IPS DF 6.9 (cell line): ENCODE data around the gene IL6R.

Source experiments
- DNase-seq: peaks from one replicate; pipeline ENCODE4 v3.0.0-alpha.2; 2013; ENCODE audit warnings: low read depth, low spot score
- H3K27ac ChIP-seq: one replicate; pipeline ENCODE4 v1.5.1; 2013; ENCODE audit warnings: low read length, control low read depth
- H3K27me3 ChIP-seq: 2 replicates; pipeline ENCODE4 v1.6.1; 2013; ENCODE audit warnings: mild to moderate bottlenecking, low read length; ENCODE audit not compliant: control insufficient read depth, insufficient read depth
- H3K36me3 ChIP-seq: 2 replicates; pipeline ENCODE4 v1.6.1; 2013; ENCODE audit warnings: low read length; ENCODE audit not compliant: control insufficient read depth, insufficient read depth
- H3K4me1 ChIP-seq: 2 replicates; pipeline ENCODE4 v1.6.1; 2013; ENCODE audit warnings: low read length; ENCODE audit not compliant: control insufficient read depth, insufficient read depth
- H3K4me3 ChIP-seq: 2 replicates; pipeline ENCODE4 v1.5.1; 2013; ENCODE audit warnings: mild to moderate bottlenecking, low read length
- H3K9me3 ChIP-seq: 2 replicates; pipeline ENCODE4 v1.6.1; 2013; ENCODE audit warnings: low read length, inconsistent platforms; ENCODE audit not compliant: control insufficient read depth, insufficient read depth
- WGBS: extraction: QIAGEN DNeasy Blood & Tissue Kit; methylation state at CpG from one replicate; pipeline ENCODE4 v1.1.7; 2013; ENCODE audit warnings: mixed read lengths, missing lambda C conversion rate; ENCODE audit not compliant: insufficient read length, insufficient coverage; 5-methylcytosine and 5-hydroxymethylcytosine counted together

The IL6R gene

DNA sequence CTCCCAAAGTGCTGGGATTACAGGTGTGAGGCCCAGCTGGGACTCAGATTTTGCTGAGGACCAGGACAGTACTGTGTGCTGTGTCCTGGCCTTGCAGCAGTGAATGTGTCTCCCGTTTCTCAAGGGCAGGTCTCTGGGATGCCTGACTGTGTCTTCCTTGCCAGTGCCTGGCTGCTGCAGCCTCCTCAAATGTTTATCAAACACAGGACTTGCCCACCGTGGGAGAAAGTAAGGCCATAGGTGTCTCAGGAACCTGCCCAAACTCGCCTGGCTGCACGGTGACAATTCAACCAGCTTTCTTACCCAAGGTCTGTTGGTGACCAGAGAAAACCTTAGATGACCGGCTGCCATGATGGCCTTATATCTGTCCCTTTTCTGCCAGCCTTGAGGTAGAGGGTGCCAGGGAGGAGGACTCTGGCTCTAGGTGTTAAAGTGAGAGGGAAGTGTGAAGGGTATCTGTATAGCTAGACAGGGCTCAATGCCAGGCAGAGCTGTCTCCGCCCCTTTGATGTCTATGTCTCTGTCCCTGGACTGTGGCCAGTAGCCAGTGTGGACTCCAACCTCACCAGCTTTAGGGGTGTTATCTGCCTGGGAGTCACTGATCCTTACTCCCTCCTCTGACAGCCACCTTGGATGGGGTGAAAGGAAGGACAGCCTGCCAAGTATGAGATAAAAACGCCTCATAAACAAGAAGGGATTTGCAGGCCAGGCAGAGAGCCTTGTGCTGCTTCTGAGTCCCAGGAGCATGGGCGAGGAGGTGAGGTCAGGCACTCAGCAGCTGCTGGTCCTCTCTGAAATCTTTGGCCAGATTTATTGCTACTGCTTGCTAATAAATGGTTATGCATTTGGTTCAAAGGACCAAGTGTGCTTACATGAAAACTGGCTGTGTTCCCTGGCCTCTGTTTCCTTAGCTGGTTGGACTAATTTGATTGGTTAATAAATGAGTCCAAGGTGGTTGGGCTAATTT lies 22.3 kb downstream of the IL6R start:
- WGBS: no CpG with 5 or more reads among the region's 8 CpGs
- H3K27me3 ChIP-seq: no peaks in the 10 kb centered on the region
- peaks cover 2% of the 10 kb centered on the region; the same call in 1 of the 2 replicates for H3K4me1 ChIP-seq
- no peak overlapping the region for H3K27ac ChIP-seq
- H3K4me3 ChIP-seq: no peak overlapping the region; the same call in 1 of the 2 replicates
- no peak for DNase-seq
- no peaks in the 10 kb centered on the region for H3K36me3 ChIP-seq
- H3K9me3 ChIP-seq: no peaks in the 10 kb centered on the region

DNA sequence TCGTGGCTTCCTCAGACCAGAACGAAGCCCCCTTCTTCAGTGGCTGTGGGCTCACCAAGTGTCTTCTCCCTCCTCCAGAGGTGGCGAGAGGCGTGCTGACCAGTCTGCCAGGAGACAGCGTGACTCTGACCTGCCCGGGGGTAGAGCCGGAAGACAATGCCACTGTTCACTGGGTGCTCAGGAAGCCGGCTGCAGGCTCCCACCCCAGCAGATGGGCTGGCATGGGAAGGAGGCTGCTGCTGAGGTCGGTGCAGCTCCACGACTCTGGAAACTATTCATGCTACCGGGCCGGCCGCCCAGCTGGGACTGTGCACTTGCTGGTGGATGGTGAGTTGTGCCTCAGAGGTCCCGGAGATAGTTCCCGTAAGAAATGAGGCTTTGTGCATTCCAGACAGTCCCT lies 24.0 kb downstream of the IL6R start:
- H3K27ac ChIP-seq: no peak overlapping the region
- H3K27me3 ChIP-seq: no peaks in the 10 kb centered on the region
- DNase-seq: no peak
- no peaks in the 10 kb centered on the region for H3K9me3 ChIP-seq
- H3K36me3 ChIP-seq: no peaks in the 10 kb centered on the region
- no CpG with 5 or more reads among the region's 15 CpGs for WGBS
- peaks cover 5% of the 10 kb centered on the region; the same call in 1 of the 2 replicates for H3K4me1 ChIP-seq
- H3K4me3 ChIP-seq: no peak overlapping the region

DNA sequence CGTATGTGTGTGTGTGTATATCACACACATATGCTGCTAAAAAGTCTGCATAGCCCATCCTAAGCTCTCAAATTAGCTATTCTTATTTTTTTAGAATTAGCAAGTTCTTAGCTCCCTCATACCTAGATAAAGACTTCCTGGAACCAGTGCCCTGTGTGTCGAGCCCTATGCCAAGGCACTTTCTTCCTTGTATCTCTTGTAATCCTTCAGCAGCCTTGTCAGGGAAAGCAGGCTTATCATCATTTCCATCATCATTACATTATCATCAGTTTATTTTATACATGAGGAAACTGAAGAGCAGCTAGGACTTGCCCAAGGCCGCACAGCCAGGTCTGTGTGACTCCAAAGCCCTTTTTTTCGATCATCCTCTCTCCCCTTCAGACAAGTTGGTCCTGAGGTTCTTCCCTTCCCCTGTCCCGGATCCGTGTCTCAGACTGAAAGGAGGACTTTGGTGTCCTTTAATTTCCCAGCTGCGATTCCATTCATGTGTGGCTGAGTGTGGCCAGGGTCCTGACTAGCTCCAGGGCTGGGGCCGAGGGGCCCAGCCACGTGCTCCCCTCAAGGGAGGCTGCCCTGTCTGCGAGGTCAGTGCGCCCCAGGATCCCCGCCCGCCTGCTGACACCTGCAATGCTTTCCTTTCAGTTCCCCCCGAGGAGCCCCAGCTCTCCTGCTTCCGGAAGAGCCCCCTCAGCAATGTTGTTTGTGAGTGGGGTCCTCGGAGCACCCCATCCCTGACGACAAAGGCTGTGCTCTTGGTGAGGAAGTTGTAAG lies 24.9 kb downstream of the IL6R start:
- no CpG with 5 or more reads among the region's 17 CpGs for WGBS

DNA sequence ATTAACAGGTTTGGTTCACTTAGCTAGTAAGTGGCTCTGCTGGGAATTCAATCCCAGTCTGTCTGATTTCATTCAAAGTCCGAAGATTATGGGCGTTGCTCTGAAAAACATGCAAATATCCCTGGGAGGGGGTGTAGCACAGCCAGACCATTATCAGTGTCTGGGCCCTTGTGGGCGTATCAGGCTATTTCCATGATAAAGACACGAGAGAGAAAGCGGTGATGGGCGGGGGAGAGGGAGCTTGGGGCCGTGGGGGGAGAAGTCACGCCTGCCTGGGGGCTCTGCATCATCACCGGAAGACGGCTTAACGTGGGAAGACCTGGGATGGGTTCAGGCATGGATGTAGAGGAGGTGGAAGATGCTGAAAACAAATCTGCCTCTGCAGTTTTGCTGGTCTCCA lies 25.8 kb downstream of the IL6R start:
- WGBS: no CpG with 5 or more reads among the region's 11 CpGs
- H3K36me3 ChIP-seq: no peaks in the 10 kb centered on the region
- H3K4me1 ChIP-seq: peaks cover 5% of the 10 kb centered on the region; the same call in 1 of the 2 replicates
- no peak overlapping the region for H3K27ac ChIP-seq
- no peaks in the 10 kb centered on the region for H3K27me3 ChIP-seq
- no peak overlapping the region for H3K4me3 ChIP-seq
- DNase-seq: no peak
- H3K9me3 ChIP-seq: no peaks in the 10 kb centered on the region

More for the DNA sequence above, 24.9 kb downstream of the IL6R start:
- Histone ChIP-seq H3K36me3 (no peaks in the 10 kb centered on the region), H3K9me3 (no peaks in the 10 kb centered on the region), H3K27me3 (no peaks in the 10 kb centered on the region), H3K27ac (no peak overlapping the region), H3K4me1 (peaks cover 5% of the 10 kb centered on the region; the same call in 1 of the 2 replicates), H3K4me3 (no peak overlapping the region)
- DNase-seq: no peak

DNA sequence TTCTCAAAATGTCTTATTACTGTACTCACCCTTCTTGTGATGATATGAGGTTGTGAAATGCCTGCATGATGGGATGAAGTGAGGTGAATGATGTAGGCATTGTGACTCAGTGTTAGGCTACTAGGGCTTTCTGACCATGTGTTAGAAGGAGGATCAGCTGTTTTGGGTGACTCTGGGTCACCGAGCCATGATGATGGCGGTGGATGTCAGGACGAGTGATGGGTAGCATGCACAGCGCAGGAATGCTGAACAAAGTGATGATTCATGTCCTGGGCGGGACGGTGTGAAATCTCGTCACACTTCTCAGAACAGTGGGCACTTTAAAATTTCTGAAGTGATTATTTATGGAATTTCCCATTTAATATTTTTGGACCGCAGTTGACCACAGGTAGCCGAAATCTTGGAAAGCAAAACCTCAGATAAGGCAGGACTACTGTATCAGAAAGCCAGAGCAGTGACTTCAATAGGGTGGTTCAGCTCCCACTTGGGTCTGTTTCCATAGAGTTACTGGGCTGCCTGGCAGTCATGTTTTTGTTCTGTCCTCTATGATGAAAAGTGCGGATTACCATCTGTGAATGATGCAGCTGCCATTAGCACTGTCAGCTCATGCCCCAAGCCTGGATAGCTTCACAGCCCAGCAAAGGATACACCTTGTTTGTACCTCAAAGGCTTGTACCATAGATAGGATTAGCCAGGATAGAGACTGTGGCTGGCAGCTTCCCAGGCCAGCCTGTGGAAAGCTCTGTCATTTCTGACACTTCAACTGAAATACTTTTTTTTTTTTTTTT lies 26.6 kb downstream of the IL6R start:
- no CpG with 5 or more reads among the region's 10 CpGs for WGBS
- no peak for DNase-seq
- Histone ChIP-seq H3K27ac (no peak overlapping the region), H3K4me1 (peaks cover 5% of the 10 kb centered on the region; the same call in 1 of the 2 replicates), H3K9me3 (no peaks in the 10 kb centered on the region), H3K27me3 (no peaks in the 10 kb centered on the region), H3K36me3 (no peaks in the 10 kb centered on the region), H3K4me3 (no peak overlapping the region)

DNA sequence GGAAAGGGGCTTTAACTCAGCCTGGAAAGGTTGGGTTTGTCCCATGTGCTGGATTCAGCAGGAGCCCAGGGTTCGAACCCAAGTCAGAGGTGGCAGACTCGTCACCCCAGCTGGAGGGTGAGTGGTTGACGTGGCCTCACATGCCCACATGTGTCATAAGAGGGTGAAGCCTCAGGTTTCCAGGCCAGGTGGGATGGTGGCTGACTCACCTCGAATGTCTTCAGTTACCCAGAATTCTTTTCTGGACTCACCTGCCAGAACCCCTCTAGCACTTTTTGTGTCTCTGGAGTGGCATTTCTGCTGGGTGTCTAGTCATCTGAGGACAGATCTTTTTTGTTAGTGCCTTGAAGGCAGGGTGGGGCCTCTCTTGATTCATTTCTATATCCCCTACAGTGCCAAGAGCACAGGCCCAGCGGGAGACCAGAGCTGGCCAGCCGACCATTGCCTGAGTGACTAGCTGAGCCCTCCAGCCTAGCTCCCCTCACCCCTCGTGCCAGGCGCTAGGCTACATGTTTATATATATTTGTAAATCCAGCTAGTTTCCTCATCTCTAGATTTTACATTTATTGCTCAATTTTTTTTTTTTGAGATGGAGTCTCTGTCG lies 28.1 kb downstream of the IL6R start:
- WGBS: no CpG with 5 or more reads among the region's 9 CpGs
- no peaks in the 10 kb centered on the region for H3K36me3 ChIP-seq
- no peak overlapping the region for H3K4me3 ChIP-seq
- DNase-seq: no peak
- H3K4me1 ChIP-seq: peaks cover 5% of the 10 kb centered on the region; the same call in 1 of the 2 replicates
- H3K27ac ChIP-seq: no peak overlapping the region
- H3K9me3 ChIP-seq: no peaks in the 10 kb centered on the region
- H3K27me3 ChIP-seq: no peaks in the 10 kb centered on the region

DNA sequence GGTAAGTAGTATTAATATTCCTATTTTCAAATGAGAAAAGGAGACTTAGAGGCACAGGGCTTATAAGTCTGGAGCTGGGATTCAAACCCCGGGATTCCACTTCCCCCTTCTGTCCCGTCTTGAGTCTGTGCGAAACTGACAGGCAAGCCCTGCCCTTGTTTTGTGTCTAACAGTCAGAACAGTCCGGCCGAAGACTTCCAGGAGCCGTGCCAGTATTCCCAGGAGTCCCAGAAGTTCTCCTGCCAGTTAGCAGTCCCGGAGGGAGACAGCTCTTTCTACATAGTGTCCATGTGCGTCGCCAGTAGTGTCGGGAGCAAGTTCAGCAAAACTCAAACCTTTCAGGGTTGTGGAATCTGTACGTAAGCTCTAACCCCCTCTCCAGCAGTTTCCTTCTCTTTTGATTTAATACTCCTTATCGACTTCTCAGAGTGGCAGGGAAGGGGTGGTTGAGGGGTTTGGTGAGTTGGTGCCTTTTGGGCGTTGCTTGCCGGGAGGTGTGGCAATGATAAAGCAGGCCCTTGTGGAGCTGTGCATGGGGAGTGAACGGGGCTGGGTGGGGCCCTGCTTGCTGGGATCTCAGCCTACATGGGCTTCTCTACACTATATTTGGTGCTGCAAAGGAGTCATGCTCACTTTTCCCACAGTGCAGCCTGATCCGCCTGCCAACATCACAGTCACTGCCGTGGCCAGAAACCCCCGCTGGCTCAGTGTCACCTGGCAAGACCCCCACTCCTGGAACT lies 29.4 kb downstream of the IL6R start:
- Histone ChIP-seq H3K36me3 (no peaks in the 10 kb centered on the region), H3K27me3 (no peaks in the 10 kb centered on the region), H3K9me3 (no peaks in the 10 kb centered on the region), H3K4me1 (peaks cover 5% of the 10 kb centered on the region; the same call in 1 of the 2 replicates), H3K4me3 (no peak overlapping the region), H3K27ac (no peak overlapping the region)
- no peak for DNase-seq
- WGBS: no CpG with 5 or more reads among the region's 18 CpGs

DNA sequence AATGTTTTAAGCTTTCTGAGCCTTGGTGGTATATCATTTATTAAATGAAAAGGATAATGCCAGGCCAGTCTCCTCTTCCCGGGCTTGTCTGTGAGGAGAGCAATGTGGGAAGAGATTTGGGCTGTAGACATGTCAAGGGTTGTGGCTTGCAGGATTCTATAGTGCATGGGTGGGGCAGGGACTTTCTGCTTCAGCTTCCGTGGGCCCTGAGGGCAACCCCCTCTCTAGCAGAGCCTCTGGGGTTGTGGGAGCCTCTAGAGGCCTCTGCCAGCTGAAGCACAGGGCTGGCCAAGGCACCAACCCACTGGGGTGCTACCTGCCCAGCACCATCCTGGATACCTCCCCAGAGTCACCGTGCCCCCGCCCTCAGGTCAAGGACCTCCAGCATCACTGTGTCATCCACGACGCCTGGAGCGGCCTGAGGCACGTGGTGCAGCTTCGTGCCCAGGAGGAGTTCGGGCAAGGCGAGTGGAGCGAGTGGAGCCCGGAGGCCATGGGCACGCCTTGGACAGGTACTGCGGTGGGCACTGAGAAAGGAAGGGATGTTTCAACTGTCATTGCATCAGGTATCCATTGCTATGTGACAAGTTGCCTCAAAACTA lies 30.6 kb downstream of the IL6R start:
- Histone ChIP-seq H3K27ac (no peak overlapping the region), H3K36me3 (no peaks in the 10 kb centered on the region), H3K9me3 (no peaks in the 10 kb centered on the region), H3K27me3 (no peaks in the 10 kb centered on the region), H3K4me3 (no peak overlapping the region), H3K4me1 (peaks cover 3% of the 10 kb centered on the region; the same call in 1 of the 2 replicates)
- no CpG with 5 or more reads among the region's 15 CpGs for WGBS
- DNase-seq: no peak

DNA sequence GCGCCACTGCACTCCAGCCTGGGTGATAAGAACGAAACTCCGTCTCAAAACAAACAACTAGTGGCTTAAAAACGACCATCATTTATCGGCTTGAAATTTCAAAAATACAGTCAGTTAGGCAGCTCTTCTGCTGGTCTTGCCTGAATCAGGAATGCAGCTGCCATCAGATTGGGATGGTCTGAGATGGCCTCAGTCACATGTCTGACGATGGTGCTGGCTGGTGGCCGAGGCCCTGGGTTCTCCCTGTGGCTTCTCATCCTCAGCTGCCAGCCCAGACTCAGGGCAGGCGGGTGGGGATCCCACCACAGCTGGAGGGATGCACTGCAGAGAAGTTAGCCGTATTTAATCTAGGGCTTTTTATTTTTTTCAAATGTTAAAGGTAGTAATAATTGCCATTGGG lies 31.3 kb downstream of the IL6R start:
- Histone ChIP-seq H3K4me1 (peaks cover 3% of the 10 kb centered on the region; the same call in 1 of the 2 replicates), H3K27me3 (no peaks in the 10 kb centered on the region), H3K36me3 (no peaks in the 10 kb centered on the region), H3K27ac (no peak overlapping the region), H3K4me3 (no peak overlapping the region), H3K9me3 (no peaks in the 10 kb centered on the region)
- no CpG with 5 or more reads among the region's 9 CpGs for WGBS
- no peak for DNase-seq
